GM12875 (cell line): Measurements from ENCODE around the gene PRLR.

Source experiments
- H3K4me3 ChIP-seq: one replicate; pipeline ENCODE4 v1.5.1; 2011; ENCODE audit warnings: low read depth, low read length, control low read depth
- CTCF ChIP-seq: IDR thresholded peaks from 2 replicates; pipeline ENCODE4 v1.5.1; 2011; ENCODE audit warnings: low read depth, mild to moderate bottlenecking, control low read depth, inconsistent platforms, low read length, moderate library complexity, borderline replicate concordance; ENCODE audit not compliant: insufficient read depth

Gene PRLR

GRCh38 chr5:35223787-35224395 is 6.4 kb downstream of the PRLR start:
- H3K4me3 ChIP-seq, result no peak overlapping the region
- no peak for TF ChIP-seq CTCF

- no peak overlapping the region for H3K4me3 ChIP-seq
- no peak for TF ChIP-seq CTCF
Measured at GRCh38 chr5:35220967-35221366, 9.3 kb downstream of the PRLR start.

- no peak overlapping the region for H3K4me3 ChIP-seq
- no peak for TF ChIP-seq CTCF
Measured at GRCh38 chr5:35218981-35219380, 11.3 kb downstream of the PRLR start.

- no peak overlapping the region for H3K4me3 ChIP-seq
- no peak for TF ChIP-seq CTCF
Measured at GRCh38 chr5:35214051-35214450, 16.2 kb downstream of the PRLR start.

- H3K4me3 ChIP-seq, result no peak overlapping the region
- TF ChIP-seq CTCF, result no peak
Measured at GRCh38 chr5:35213608-35214007, 16.7 kb downstream of the PRLR start.

GRCh38 chr5:35212122-35212982 is 17.9 kb downstream of the PRLR start:
- no peak for TF ChIP-seq CTCF
- H3K4me3 ChIP-seq, result no peak overlapping the region

GRCh38 chr5:35209862-35210261 is 20.4 kb downstream of the PRLR start:
- TF ChIP-seq CTCF, result no peak
- no peak overlapping the region for H3K4me3 ChIP-seq
